ENCODE results near the gene ARNT2.

GRCh38 chr15:80444680-80445251, 40.6 kb downstream of the ARNT2 start:
- no peak for TF ChIP-seq CTCF (IDR thresholded peaks at IDR 0.05)
- TF ChIP-seq POLR2A (IDR thresholded peaks at IDR 0.05), result no peak
- no peak for TF ChIP-seq POLR2AphosphoS5 (IDR thresholded peaks at IDR 0.05)
- TF ChIP-seq EP300 (IDR thresholded peaks at IDR 0.05), result no peak
